Raji (cell line): ENCODE data around the gene EDARADD.

Source experiments
- POLR2A ChIP-seq: IDR thresholded peaks from 2 replicates; pipeline ENCODE4 v1.6.1; 2011; ENCODE audit warnings: low read depth, low read length, control low read depth; ENCODE audit not compliant: insufficient read depth

The EDARADD gene

DNA sequence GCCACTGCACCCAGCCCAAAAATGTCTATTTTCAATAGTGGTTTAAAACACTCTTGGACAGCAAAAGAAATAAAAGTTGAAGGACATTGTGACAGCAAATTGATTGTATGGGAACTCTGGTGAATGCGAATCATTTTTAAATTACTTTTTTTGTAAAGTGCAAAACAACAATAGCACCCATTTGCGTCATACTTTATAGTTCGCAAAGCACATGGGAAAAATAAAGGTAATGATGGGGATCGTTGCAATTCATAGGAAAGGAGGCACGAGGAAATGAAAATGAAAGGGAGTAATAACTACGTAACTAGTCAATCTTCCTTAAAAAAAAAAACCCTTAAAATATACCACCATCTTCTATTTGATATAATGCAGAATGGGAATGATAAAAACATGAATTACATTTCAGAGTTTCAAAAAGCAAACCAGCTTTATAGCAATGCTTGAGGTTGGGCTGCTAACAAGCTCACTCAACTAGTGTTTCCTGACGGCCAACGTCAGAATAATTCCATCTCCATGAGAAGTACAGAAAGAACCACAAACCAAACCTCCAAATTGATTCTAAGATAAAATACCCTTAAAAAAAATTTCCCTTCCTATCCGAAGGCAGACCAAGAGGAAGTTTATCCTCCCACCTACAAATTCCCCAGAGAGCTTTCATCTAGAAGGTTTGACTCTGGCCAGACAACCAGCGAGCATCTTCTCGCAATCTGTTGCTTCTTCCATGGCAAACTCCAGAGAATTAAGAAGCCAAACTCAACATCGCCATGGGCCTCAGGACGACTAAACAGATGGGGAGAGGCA, at the start of gene EDARADD:
Gene EDARADD (plus strand): TSS at position 606 of the 801 bp plus-strand sequence. CDS start 159 bp downstream, at position 765.
- TF ChIP-seq POLR2A, result no peak

DNA sequence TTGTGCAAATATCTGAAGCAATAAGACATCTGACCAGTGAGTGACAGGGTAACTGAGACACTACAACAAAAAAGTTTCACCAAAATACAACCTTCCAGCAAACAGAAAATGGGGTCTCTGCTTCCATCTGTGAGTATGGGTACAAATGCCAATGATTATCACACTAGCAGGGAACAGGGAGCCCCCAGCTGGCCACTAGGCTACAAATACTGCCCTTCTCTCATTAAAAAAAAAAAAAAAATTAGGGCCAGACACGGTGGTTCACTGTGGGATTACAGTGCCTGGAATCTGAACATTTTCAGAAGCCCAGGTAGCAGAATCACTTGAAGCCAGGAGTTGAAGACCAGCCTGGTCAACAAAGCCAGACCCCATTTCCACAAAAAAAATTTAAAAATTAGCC, 48.4 kb upstream of the EDARADD start:
- TF ChIP-seq POLR2A, result no peak

DNA sequence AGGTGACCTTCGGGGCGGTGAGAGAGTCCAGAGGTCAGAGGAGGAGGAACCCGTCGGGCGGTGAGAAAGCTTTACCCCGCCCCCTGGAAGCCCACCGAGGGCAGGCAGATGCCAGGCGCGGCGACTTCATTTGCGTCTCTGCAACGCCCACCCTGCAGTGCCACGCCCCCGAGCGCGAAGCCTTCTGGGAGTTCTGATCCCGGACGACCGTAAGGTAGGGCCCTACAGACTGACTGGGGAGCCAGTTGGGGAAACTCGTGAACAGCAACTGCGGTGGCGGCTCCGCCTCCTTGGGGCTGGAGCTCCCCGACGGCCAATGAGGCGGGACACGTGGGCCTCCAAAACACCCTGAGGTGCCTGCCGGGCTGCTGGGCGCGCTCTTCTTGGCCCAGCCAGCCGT, 46.0 kb upstream of the EDARADD start:
- no peak for TF ChIP-seq POLR2A

DNA sequence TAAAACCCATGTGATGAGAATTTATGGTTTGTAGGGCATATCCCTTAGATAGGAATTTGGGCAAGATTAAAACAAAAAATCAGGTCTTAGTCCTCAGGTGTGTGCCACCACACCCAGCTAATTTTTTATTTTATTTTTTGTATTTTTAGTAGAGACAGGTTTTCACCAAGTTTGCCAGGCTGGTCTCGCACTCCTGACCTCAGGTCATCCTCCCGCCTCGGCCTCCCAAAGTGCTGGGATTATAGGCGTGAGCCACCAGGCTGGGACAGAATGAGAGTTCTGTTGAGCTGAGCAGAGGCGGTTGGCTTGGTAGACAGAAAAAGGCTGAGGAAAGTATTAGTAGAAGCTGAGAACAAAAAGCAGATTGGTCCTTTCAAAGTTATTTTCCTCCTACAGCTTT, 43.8 kb upstream of the EDARADD start:
- TF ChIP-seq POLR2A, result no peak

DNA sequence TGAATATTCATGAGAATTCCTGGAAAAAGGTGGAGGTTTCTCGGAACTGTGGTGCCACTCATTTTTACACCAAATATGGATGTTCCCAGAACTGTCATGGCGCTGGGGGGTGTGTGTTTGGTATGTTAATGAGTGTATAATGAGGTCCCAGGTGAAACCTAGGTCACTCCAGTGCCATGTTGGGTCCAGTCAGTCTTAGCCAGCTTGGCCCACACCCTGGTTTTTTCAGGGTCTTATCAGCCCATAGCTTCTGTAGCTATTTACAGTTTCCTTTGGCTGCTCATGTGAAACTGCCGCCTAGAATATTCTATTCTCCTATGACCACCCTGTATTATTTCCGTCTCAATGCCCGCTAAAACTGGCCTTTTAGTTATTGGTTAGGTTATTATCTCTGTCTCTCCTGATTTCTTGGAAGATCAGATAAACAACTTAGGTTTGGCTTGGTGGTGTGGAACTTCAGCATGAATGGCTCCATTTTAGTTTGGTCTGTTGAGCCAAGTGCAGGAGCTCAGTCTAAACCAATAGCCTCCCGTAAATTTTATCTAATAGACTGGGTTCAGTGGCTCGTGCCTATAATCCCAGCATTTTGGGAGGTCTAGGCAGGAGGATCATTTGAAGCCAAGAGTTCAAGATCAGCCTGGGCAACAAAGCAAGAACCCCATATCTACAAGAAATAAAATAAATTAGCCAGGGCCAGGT, 42.1 kb upstream of the EDARADD start:
- no peak for TF ChIP-seq POLR2A

DNA sequence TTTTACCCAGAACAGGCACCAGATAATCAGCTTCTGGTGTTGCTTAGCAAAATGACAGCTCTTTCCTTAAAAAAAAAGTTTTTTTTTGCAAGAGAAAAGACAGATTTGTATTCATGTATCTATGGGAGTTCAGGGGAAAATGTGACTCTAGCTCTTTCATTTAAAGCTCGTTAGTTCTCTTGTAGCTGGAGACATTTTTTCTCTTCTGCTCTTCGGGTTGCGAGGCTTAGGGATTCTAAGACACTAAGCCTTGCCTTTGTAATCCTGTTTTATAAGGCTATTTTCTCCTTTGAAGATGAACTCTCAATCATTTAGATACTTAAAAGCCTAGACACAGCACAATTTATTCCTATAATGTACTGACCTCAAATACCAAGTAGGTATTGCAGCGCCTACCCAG, 40.3 kb upstream of the EDARADD start:
- TF ChIP-seq POLR2A, result no peak

DNA sequence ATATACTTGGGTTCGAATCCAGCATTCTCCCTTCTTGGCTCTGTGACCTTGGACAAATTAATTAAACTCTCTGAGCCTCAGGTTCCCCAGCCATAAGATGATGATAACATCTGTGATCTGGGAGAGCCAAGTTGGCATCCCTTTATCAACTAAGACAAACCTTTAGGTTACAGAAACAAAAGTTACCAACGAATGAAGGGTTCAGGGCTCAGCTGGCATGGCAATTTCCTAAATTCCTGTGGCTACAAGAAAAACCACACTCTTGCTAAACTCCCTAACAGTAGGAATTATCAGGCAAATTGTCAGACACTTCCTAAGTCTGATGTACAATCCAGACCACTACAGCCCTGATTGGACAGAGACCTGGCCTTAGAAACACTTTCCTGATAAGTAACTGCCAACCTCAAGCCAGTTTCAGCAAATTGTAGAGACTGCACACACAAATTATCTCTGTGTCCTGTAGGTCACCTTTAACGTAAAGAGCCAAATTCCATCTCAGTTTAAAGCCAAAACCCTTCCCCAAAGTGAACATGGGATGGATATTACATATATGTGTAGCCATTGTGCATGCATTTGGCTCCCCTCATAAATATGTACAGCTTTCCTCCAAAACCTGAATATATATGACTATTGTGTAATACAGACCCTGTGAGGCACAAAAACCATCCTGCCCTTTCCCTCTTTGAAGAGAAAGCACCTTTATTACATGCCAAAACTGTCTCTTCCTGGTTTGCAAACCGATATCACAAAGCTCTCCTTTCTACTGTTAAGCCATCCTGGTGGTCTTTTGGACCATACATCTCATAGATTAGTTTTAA, 39.5 kb upstream of the EDARADD start:
- no peak for TF ChIP-seq POLR2A

DNA sequence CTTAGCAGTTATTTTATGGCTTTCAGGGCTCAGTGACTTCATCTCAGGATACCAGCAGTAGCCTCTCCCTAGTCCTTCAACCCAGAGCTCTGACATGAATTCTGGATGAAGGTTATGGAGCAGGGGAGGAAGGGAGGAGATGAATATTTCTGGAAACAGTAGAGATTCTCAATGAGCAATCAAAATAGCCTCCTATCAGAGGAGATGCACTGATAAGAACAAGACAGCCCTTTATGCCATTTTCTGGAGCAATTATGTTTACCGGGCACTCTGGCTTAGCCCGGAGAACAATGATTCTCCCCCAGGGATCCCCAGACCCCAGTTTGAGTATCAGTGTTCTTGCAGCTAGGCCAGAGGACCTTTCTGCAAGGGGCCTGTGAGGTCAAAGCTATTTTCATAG, 37.9 kb upstream of the EDARADD start:
- no peak for TF ChIP-seq POLR2A

DNA sequence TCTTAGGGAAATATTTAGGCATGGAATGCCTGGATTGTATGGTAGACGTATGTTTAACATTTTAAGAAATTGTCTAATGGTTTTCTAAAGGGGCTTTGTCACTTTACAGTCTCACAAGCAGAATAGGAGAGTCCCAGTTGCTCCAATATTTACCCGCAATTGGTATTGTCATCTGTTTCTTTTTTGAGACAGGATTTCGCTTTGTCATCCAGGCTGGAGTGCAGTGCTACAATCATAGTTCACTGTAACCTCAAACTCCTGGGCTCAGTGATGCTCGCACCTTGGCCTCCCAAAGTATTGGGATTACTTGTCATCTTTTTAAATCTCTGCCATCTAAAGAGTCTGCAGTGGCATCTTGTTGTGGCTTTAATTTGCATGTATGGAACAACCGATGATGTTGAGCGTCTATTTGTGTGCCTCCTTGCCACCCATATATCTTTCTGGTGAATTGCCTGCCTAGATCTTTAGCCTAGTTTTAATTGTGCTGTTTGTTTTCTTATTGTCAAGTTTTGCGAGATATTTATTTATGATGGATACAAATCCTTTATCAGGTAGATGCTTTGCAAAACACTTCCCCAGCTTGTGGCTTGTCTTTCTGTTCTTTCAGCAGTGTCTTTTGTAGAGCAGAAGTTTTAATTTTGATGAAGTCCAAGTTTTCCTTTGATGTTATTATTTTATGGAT, 32.0 kb upstream of the EDARADD start:
- no peak for TF ChIP-seq POLR2A

DNA sequence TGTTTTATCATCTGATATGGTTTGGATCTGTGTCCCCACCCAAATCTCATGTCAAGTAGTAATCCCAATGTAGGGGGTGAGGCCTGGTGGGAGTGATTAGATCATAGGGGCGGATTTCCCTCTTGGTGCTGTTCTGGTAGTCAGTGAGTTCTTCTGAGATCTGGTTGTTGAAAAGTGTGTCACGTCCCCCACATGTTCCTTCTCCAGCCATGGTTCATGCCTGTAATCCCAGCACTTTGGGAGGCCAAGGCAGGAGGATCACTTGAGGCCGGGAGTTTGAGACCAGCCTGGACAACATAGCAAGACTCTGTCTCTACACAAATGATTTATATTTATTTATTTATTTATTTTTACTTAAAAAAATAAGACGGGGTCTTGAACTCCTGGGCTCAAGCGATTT, 30.8 kb upstream of the EDARADD start:
- TF ChIP-seq POLR2A, result no peak

DNA sequence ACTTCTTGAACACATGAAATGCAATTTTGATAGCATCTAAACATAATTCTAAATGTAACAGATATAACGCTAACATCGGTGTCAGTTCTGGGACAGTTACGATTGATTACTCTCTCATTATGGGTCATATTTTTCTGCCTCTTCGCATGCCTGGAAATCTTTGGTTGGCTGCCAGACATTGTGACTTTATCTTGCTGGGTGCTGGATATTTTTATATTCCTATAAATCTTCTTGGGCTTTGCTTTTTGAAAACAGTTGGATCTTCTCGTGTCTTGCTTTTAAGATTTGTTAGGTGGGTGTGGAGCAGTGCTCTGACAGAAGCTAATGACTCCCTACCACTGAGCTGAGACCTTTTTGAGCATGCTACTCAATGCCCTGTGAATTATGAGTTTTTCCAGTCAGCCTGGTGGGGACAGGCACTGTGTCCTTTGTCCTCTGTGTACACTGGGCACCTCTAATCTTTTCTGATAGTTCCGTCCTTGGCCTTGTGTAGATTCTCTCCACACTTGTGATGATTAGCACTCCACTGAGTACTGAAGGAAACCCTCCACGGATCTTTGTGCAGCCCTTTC, 28.0 kb upstream of the EDARADD start:
- no peak for TF ChIP-seq POLR2A

DNA sequence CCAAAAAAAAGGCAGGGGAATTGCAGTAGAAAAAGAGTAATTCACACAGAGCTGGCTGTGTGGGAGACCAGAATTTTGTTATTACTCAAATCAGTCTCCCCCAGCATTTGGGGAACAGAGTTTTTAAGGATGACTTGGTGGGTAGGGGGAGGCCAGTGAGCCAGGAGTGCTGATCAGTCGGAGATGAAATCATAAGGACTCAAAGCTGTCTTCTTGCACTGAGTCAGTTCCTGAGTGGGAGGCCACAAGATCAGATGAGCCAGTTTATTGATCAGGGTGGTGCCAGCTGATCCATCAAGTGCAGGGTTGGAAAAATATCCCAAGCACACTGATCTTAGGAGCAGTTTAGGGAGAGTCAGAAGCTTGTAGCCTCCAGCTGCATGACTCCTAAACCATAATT, 23.7 kb upstream of the EDARADD start:
- TF ChIP-seq POLR2A, result no peak

DNA sequence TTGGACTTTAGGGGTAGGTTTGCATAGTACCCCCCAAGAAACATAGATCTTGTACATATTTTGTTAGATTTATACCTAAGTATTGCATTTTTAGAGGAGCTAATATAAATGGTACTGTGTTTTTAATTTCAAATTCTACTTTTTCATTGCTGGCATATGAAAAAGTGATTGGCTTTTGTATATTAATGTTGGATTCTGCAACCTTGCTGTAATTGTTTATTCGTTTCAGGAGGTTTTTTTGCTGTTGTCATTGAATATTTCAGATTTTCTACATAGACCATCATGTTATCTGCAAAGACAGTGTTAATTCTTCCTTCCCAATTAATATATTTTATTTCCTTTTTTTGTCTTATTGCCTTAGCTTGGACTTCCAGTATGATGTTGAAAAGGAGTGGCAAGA, 23.0 kb upstream of the EDARADD start:
- no peak for TF ChIP-seq POLR2A

DNA sequence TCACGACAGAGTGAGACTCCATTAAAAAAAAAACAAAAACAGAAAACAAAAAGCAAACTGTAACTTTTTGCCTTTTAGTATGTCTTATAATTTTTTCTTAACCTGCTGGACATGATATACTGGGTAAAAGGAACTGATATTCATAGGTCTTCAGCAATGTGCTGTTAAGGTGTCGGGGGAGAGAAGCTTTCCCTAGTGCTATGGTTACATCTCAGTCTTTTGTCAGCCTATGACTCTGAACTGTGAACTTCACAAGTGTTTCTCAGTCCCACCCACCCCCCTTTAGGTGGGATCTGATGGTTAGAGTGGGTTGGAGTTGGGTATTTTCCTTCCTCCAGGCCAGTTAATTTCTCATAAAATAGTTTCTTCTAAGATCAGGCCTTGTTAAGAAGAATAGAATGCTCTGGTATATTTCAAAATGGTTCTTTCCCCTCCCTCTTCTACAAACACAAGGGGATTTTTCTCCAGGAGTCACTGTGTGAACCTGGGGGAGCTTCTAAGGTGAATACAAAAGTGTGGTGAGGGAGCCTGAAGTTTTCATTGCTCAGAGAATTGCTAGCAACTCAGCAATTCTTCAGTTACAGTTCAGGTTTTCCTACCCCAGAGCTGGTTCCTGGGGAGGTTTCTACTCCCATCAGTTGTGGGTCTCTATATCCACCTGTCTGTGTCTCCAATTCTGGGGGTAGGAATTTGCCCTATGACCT, 16.1 kb upstream of the EDARADD start:
- TF ChIP-seq POLR2A, result no peak
